Measurements from ENCODE around the gene ARHGDIG.

GRCh38 chr16:291539-291938 lies 11.1 kb downstream of the ARHGDIG start:
- TF ChIP-seq CTCF (IDR thresholded peaks at IDR 0.05; ENCODE audit: low read depth, low read length, missing input control) (no peak), MAX (IDR thresholded peaks at IDR 0.05) (no peak), REST (IDR thresholded peaks at IDR 0.05) (no peak), JUND (IDR thresholded peaks at IDR 0.05) (no peak), SP1 (IDR thresholded peaks at IDR 0.05) (no peak), TAF1 (conservative IDR thresholded peaks at IDR 0.05) (no peak), ATF3 (IDR thresholded peaks at IDR 0.05) (no peak), YY1 (IDR thresholded peaks at IDR 0.05) (no peak), RXRA (IDR thresholded peaks at IDR 0.05) (no peak), RAD21 (IDR thresholded peaks at IDR 0.05) (no peak), FOXA1 (IDR thresholded peaks at IDR 0.05) (no peak), GABPA (IDR thresholded peaks at IDR 0.05 in 1 of 2, conservative IDR thresholded peaks at IDR 0.05 in 1 of 2) (no peak), EGR1 (IDR thresholded peaks at IDR 0.05; ENCODE audit: low read depth in 2 of 2) (no peak)

All from liver (tissue), 3 donors.